B cell (primary cell): ENCODE data around the gene PAX3. TPM values are rescaled to one million over a fixed set of nuclear protein-coding genes. Genes with fewer than 3 reads are reported as not detected.

ENCODE experiments used
- ATAC-seq: fragments of 200-7000 bp; cut with Tn5 transposase; one replicate; pipeline ENCODE4 v1.10.0; 2021; ENCODE audit warnings: low read depth, mild to moderate bottlenecking, moderate number of reproducible peaks, moderate library complexity
- CTCF ChIA-PET: fragments of 350-600 bp; sonication (Branson Sonifier 250); formaldehyde crosslinking; loops from one replicate; lab custom pipeline; 2021; ENCODE audit warnings: antibody characterized with exemption, inconsistent platforms; lab: Charles Lee
- POLR2A ChIA-PET: fragments of 350-600 bp; sonication (Branson Sonifier 250); formaldehyde crosslinking; loops from one replicate; lab custom pipeline; 2021; ENCODE audit warnings: antibody characterized with exemption; lab: Charles Lee
- DNase-seq: peaks from one replicate; pipeline ENCODE4 v3.0.0; 2013
- H2AFZ ChIP-seq: 2 replicates; pipeline ENCODE4 v1.6.1; 2012; ENCODE audit warnings: mild to moderate bottlenecking, low read depth, low read length; ENCODE audit not compliant: insufficient read depth, poor library complexity, severe bottlenecking
- H3K27ac ChIP-seq, 2 donors: 1 replicate in 1 of 2; 2 replicates in 1 of 2; pipeline ENCODE4 v1.5.1; 2012 to 2013; ENCODE audit warnings: low read length in 2 of 2, mild to moderate bottlenecking in 2 of 2, moderate library complexity in 1 of 2
- H3K27me3 ChIP-seq, 4 experiments: fragments of 200-600 bp in 1 of 4; sonication (generic) in 1 of 4; replicated peaks in 1 of 4; 1 replicate in 2 of 4; 2 replicates in 2 of 4; pipeline versions ENCODE4 v1.6.1 to v1.7.0; 2013 to 2016; ENCODE audit warnings: low read length in 3 of 4, mild to moderate bottlenecking in 2 of 4, mixed read lengths in 1 of 4, moderate library complexity in 1 of 4; ENCODE audit not compliant: insufficient read depth in 4 of 4, control insufficient read depth in 3 of 4; ENCODE audit errors: control extremely low read depth in 1 of 4
- H3K36me3 ChIP-seq, 2 experiments: replicated peaks in 1 of 2; 1 replicate in 1 of 2; 2 replicates in 1 of 2; pipeline versions ENCODE4 v1.6.1 to v1.7.1; 2013; ENCODE audit warnings: low read length in 1 of 2; ENCODE audit not compliant: insufficient read depth in 2 of 2, control insufficient read depth in 1 of 2; ENCODE audit errors: control extremely low read depth in 1 of 2, extremely low read depth in 1 of 2
- H3K4me1 ChIP-seq, 2 donors: fragments of 200-600 bp in 1 of 2; sonication (generic) in 1 of 2; 1 replicate in 1 of 2; 2 replicates in 1 of 2; pipeline versions ENCODE4 v1.5.1 to v1.6.1; 2013 to 2017; ENCODE audit warnings: low read length in 2 of 2; ENCODE audit not compliant: control insufficient read depth in 2 of 2, insufficient read depth in 2 of 2
- H3K4me2 ChIP-seq: replicated peaks from 2 replicates; pipeline ENCODE3; 2012; ENCODE audit warnings: mild to moderate bottlenecking, low read depth, low read length; ENCODE audit not compliant: poor library complexity, severe bottlenecking
- H3K4me3 ChIP-seq, 5 experiments: fragments of 200-600 bp in 1 of 5; sonication (generic) in 1 of 5; 1 replicate in 3 of 5; 2 replicates in 2 of 5; pipeline versions ENCODE4 v1.5.1 to v1.7.0; 2011 to 2016; ENCODE audit warnings: low read length in 4 of 5, mild to moderate bottlenecking in 4 of 5, low read depth in 2 of 5, control low read depth in 1 of 5, moderate library complexity in 1 of 5; ENCODE audit not compliant: insufficient read depth in 1 of 5; ENCODE audit errors: control extremely low read depth in 1 of 5, extremely low read depth in 1 of 5
- H3K79me2 ChIP-seq: fragments of 200-600 bp; sonication (generic); one replicate; pipeline ENCODE4 v1.6.0; 2016; ENCODE audit warnings: low read length; ENCODE audit not compliant: control insufficient read depth, insufficient read depth
- H3K9ac ChIP-seq: fragments of 200-600 bp; sonication (generic); 2 replicates; pipeline ENCODE4 v1.6.1; 2017; ENCODE audit warnings: mild to moderate bottlenecking, low read length, moderate library complexity
- H3K9me3 ChIP-seq, 3 donors: one replicate each; pipeline versions ENCODE4 v1.6.1 to v1.7.1; 2013; ENCODE audit warnings: low read length in 2 of 3; ENCODE audit not compliant: control insufficient read depth in 2 of 3, insufficient read depth in 1 of 3; ENCODE audit errors: control extremely low read depth in 1 of 3
- H4K20me1 ChIP-seq: 2 replicates; pipeline ENCODE4 v1.6.0; 2012; ENCODE audit warnings: mild to moderate bottlenecking, low read length; ENCODE audit not compliant: insufficient read depth, control insufficient read depth, poor library complexity, severe bottlenecking
- H3K27ac Mint-ChIP-seq: one replicate; pipeline ENCODE4 v1.8.0; 2021; ENCODE audit warnings: mixed read lengths
- H3K27me3 Mint-ChIP-seq: one replicate; pipeline ENCODE4 v1.8.0; 2021; ENCODE audit warnings: mixed read lengths
- H3K4me1 Mint-ChIP-seq: one replicate; pipeline ENCODE4 v1.8.0; 2021; ENCODE audit warnings: mixed read lengths
- H3K4me3 Mint-ChIP-seq: one replicate; pipeline ENCODE4 v1.8.0; 2021; ENCODE audit warnings: mixed read lengths
- H3K9me3 Mint-ChIP-seq: one replicate; pipeline ENCODE4 v1.8.0; 2022; ENCODE audit warnings: mixed read lengths; ENCODE audit not compliant: insufficient read depth
- EZH2 ChIP-seq: IDR thresholded peaks from 2 replicates; pipeline ENCODE4 v1.6.1; 2012; ENCODE audit warnings: borderline replicate concordance, low read depth, mild to moderate bottlenecking, moderate library complexity, low read length; ENCODE audit not compliant: insufficient read depth, poor library complexity, severe bottlenecking
- WGBS: methylation state at CpG from one replicate; pipeline ENCODE4 v1.1.5; 2013; ENCODE audit warnings: missing lambda C conversion rate; ENCODE audit not compliant: insufficient coverage; 5-methylcytosine and 5-hydroxymethylcytosine counted together
- intact Hi-C: fragments of 100-400 bp; cut with micrococcal nuclease; formaldehyde crosslinking; loops from one replicate; pipeline ENCODE4 v1.10.0; 2022
- polyA plus RNA-seq: library from polyadenylated mRNA; depleted of rRNA; stranded (reverse); fragments of >200 nt; gene quantifications from 2 replicates; pipeline ENCODE4 v1.2.3, GENCODE V29; 2012
- total RNA-seq, 2 donors: library from RNA; stranded (reverse); fragments of 120-200 nt in 1 of 2; gene quantifications; 1 replicate in 1 of 2; 2 replicates in 1 of 2; pipeline versions ENCODE4 v1.2.3 to v1.2.4, GENCODE V29; 2013 to 2022
- TF ChIP-seq, protein P1 (sequence below): fragments of 200-600 bp; IDR thresholded peaks from one replicate; pipeline ENCODE4 v1.8.0; 2022; ENCODE audit warnings: antibody characterized with exemption, mild to moderate bottlenecking

PAX3 gene
- total and polyA plus RNA-seq, 2 donors (not counting 1 experiment from before 2014, with no cell fraction given) = not detected

DNA sequence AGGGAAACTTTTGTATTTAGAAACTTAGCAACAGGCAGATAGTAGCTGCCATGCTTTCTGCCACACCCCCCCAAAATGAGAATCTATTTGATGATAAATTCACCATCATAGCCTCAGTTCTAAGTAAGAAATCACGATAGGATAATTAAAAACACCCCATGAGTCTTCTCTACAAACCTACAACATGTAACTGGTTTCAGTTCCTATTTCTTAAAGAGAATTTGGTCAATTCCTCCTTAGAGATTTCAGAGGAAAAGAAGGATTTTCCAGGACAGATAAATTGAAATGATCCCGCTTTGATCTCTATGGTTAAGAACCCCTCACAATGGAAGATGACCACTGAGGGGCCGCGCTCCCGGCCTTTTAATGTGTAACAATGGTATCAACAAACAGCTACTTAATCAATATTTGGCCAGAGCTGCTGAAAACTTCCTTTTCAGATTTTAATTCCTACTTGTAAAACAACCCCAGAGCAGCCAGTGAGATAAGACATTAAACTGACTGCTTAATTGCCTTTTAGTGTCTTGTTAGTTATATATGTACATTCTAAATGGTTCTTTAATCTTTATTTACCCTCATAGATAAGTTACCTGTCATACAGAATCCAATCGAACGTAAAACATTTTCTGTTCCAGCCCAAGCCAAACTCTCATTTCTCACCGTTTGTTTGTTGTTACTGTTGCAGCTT is 10.1 kb downstream of the PAX3 start:
- ChIA-PET CTCF (interaction anchor here (0.5 kb wide), 1 partner anchor 112 kb away, joined by 3 read pairs; no protein-coding TSS in a partner anchor), POLR2A (no interaction called here)
- peaks cover 0 to 53% (median 45%) of the 10 kb centered on the region in 4 experiments for H3K27me3 ChIP-seq

DNA sequence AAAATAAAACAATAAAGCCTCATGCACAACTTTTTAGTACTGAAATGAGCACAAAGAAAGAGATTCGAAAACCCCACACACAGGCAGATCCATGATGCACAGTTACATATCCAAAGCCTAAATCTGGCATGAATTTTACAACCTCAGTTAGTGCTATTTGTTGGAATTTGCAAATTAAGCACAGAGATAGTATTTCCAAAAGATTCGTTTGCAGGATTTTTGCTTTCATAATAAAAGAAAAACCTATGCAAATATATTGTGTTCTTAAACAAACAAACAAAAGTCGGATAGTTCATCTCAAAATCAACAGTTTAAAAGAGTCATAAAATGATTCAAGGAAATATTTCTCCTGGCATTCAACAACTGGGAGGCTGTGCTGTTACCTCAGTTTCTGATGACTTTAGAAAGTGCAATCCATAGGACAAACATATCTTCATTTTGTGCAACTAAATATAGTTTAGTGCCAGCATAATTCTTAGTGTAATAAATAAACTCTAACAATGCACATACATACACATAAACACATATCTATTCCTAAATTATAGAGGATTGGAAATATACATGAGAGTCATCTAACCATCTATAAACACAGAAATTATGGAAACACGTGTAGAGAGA is 10.8 kb downstream of the PAX3 start:
- intact Hi-C loops = no loop called here
- Histone ChIP-seq H3K79me2 (no peaks in the 10 kb centered on the region), H3K4me2 (no peak overlapping the region), H3K27ac (no peak overlapping the region), H4K20me1 (no peaks in the 10 kb centered on the region), H3K9ac (no peak overlapping the region), H2AFZ (no peak overlapping the region), H3K4me1 (no peaks in the 10 kb centered on the region), H3K36me3 (no peaks in the 10 kb centered on the region), H3K4me3 (no peak overlapping the region), H3K9me3 (peaks cover 2 to 6% (median 4%) of the 10 kb centered on the region in 3 donors), H3K27me3 (peaks cover 0 to 50% (median 40%) of the 10 kb centered on the region in 4 experiments)
- ChIA-PET CTCF (no interaction called here), POLR2A (no interaction called here)
- no peaks in the 10 kb centered on the region for H3K9me3 Mint-ChIP-seq
- ATAC-seq (no peak), DNase-seq (no peak)
- no peak overlapping the region for H3K4me3 Mint-ChIP-seq
- H3K27ac Mint-ChIP-seq = no peak overlapping the region
- WGBS = no CpG with 5 or more reads among the region's 4 CpGs
- peaks cover 79% of the 10 kb centered on the region for H3K27me3 Mint-ChIP-seq
- TF ChIP-seq, protein P1, sequence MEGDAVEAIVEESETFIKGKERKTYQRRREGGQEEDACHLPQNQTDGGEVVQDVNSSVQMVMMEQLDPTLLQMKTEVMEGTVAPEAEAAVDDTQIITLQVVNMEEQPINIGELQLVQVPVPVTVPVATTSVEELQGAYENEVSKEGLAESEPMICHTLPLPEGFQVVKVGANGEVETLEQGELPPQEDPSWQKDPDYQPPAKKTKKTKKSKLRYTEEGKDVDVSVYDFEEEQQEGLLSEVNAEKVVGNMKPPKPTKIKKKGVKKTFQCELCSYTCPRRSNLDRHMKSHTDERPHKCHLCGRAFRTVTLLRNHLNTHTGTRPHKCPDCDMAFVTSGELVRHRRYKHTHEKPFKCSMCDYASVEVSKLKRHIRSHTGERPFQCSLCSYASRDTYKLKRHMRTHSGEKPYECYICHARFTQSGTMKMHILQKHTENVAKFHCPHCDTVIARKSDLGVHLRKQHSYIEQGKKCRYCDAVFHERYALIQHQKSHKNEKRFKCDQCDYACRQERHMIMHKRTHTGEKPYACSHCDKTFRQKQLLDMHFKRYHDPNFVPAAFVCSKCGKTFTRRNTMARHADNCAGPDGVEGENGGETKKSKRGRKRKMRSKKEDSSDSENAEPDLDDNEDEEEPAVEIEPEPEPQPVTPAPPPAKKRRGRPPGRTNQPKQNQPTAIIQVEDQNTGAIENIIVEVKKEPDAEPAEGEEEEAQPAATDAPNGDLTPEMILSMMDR = no peak
- TF ChIP-seq EZH2 = no peak
- H3K4me1 Mint-ChIP-seq = no peaks in the 10 kb centered on the region

More for the DNA sequence above, 10.1 kb downstream of the PAX3 start:
- Histone ChIP-seq H3K36me3 (no peaks in the 10 kb centered on the region), H4K20me1 (no peaks in the 10 kb centered on the region), H3K4me2 (no peak overlapping the region), H3K4me1 (no peaks in the 10 kb centered on the region), H2AFZ (no peak overlapping the region), H3K9me3 (peaks cover 2 to 6% (median 4%) of the 10 kb centered on the region in 3 donors), H3K79me2 (no peaks in the 10 kb centered on the region), H3K9ac (no peak overlapping the region), H3K27ac (no peak overlapping the region), H3K4me3 (no peak overlapping the region)
- Mint-ChIP-seq H3K4me1 (no peaks in the 10 kb centered on the region), H3K27me3 (peaks cover 82% of the 10 kb centered on the region), H3K4me3 (no peak overlapping the region), H3K27ac (no peak overlapping the region), H3K9me3 (no peaks in the 10 kb centered on the region)
- 33% methylated on average over 1 of the region's 8 CpGs for WGBS
- intact Hi-C loops = no loop called here
- no peak for ATAC-seq
- DNase-seq = no peak
- TF ChIP-seq EZH2 = no peak
- TF ChIP-seq, protein P1 = no peak
